Measurements from ENCODE around the gene OR1E1.
"Not testable (repeated sequence)": the region's sequence is repeated elsewhere in the genome, so short reads cannot be mapped to it uniquely, and the experiment has no call there.

The OR1E1 gene, protein sequence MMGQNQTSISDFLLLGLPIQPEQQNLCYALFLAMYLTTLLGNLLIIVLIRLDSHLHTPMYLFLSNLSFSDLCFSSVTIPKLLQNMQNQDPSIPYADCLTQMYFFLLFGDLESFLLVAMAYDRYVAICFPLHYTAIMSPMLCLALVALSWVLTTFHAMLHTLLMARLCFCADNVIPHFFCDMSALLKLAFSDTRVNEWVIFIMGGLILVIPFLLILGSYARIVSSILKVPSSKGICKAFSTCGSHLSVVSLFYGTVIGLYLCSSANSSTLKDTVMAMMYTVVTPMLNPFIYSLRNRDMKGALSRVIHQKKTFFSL

DNA sequence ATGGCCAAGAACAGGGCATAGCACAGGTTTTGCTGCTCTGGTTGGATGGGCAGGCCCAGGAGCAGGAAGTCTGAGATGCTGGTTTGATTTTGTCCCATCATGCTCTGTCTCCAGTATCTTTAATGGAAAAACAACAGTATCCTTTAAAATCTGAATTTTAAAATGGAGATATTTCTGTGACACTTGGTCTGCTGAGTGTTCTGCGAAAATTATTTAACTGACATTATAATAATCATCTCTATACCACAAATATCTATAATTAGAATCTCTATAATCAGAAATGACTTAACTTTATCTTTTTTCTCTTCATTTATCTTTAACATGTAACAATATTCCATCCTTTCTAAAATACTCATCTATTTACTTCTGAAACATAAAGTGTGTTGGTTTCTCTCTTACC, at the start of gene OR1E1:
TSS of gene OR1E1 (minus strand) at position 101 of the 400 bp plus-strand sequence. CDS start at position 101, 0 bp downstream.
- no peak for DNase-seq

DNA sequence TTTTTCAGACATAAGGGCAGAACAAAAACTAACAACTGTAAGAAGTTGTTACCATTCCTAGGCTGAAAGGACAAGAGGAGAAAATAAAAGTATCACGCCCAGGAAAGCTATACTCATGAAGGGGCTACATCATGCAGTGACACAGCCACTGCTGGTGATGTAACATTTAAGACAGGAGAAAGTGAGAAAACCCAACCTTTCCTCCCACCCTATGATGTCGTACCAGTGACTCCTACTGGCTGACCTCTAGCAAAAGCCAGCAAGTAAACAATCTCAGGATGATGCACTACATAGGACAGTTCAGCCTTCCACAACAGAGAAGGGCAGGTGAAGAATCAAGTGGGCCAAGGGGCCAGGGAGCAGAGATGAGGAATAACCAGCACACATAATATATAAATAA, 49.4 kb upstream of the OR1E1 start:
- DNase-seq: no peak

DNA sequence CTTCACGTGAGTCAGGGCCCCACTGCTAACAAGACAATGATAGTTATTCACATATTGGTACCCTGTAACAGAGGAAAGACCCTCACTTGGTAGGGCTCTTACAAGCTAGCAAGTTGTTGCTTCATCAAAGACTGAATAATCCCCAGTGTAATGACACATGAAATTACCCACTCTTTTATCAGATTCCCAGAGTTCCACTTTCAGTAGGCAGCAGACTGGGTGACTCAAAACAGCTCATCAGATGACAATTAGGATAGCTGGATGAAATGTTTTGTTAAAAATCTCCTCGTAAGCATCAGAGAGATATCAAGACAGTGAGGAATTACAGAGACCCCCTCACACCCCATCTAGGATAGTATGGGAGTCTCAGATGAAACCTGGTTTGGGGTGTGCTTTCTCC, 42.2 kb upstream of the OR1E1 start:
- DNase-seq: no peak

- DNase-seq: no peak
These were observed 40.2 kb upstream of the OR1E1 start for GRCh38 chr17:3438368-3438767.

GRCh38 chr17:3433741-3434140, 35.5 kb upstream of the OR1E1 start, which contains the start of gene OR1E2:
TSS of gene OR1E2 (minus strand) at chr17:3433841. CDS start at chr17:3433841, 0 bp downstream.
- no peak for DNase-seq

GRCh38 chr17:3433215-3433614, 35.0 kb upstream of the OR1E1 start:
- DNase-seq: not testable (repeated sequence)

- DNase-seq: no peak
These were observed 20.0 kb upstream of the OR1E1 start for GRCh38 chr17:3418222-3418621.

- DNase-seq: no peak
These were observed 17.4 kb upstream of the OR1E1 start for GRCh38 chr17:3415610-3416009.

DNA sequence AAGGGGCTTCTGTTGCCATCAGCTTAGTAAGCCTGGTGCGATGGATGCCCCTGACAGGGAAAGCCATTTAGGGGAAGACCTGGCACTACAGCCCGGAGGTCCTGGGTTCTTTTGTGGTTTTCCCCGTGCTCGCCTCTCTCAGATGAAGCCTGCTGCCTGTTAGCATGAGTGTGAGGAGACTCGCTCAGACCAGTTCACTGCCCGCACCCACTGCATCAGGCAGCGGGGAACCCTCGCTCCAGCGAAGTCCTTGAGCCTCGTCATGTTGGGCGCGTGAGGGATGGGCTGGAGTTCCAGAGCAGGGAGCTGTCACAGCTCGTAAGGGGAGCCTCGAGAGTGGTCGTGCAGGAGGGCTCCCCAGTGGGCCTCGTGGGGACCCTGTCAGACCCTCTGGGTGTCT, 14.0 kb upstream of the OR1E1 start:
- DNase-seq: not testable (repeated sequence)

DNA sequence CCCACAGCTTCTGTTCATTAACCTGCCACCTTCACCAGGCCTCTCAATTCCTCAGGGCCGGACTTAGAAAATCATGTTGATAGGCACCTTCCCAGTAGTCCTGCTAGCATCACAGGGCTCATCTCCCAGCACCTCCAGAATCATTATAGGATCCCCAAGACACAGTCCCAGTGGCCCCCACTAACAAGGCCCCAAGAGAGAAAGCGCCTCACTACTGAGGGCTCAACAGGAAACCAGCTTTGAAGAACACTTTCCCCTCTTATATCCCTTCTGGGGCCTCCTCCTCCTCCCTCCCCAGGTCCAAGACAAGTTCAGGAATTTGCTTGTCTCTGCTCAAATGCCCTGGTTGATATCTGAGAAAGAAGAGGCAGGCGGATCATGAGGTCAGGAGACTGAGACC, 12.9 kb upstream of the OR1E1 start, which contains the start of gene OR3A3:
TSS of gene OR3A3 (plus strand) at position 301 of the 400 bp plus-strand sequence.
- DNase-seq: no peak

DNA sequence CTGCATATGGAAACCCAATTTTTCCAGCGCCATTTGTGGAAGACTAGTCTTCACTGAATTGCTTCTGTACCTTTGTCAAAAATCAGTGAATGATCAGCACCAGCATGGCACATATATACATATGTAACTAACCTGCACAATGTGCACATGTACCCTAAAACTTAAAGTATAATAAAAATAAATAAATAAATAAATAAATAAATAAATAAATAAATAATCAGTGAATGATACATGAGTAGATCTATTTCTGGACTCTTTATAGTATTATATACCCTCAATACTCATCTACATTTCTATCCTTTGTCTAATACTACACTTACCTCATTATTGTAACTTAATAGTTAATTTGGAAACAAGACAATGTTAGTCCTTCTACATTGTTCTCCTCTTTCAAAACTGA, 5.6 kb upstream of the OR1E1 start:
- not testable (repeated sequence) for DNase-seq

GRCh38 chr17:3401786-3402185, 3.6 kb upstream of the OR1E1 start:
- no peak for DNase-seq

- DNase-seq: no peak
These were observed 1.8 kb upstream of the OR1E1 start for GRCh38 chr17:3400055-3400454.

DNA sequence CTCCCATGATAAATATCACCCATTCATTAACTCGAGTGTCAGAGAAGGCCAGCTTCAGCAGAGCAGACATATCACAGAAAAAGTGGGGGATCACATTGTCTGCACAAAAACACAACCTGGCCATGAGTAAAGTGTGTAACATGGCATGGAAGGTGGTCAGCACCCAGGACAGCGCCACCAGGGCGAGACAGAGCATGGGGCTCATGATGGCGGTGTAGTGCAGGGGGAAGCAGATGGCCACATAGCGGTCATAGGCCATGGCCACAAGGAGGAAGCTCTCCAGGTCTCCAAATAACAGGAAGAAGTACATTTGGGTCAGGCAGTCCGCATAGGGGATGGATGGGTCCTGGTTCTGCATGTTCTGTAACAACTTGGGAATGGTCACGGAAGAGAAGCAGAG, 409 bp downstream of the OR1E1 start:
- DNase-seq: not testable (repeated sequence)

DNA sequence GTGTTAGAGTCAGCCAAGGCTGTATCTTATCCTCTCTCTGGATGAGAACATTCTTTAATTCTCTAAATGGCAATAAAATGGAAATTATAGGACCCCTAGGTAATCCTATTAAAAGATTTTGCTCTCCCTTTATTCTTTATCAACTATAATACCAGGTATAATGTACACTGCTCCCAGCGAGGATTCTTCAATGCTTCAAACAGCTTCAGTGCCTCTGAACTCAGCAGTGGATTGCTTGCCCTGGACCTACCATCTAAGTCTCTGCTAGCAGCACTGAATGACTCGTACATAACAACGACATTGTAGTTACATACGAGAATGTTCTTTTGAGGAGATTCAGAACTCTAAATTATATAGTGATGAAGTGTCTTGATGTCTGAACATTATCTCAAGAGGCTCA, 8.4 kb downstream of the OR1E1 start:
- no peak for DNase-seq

DNA sequence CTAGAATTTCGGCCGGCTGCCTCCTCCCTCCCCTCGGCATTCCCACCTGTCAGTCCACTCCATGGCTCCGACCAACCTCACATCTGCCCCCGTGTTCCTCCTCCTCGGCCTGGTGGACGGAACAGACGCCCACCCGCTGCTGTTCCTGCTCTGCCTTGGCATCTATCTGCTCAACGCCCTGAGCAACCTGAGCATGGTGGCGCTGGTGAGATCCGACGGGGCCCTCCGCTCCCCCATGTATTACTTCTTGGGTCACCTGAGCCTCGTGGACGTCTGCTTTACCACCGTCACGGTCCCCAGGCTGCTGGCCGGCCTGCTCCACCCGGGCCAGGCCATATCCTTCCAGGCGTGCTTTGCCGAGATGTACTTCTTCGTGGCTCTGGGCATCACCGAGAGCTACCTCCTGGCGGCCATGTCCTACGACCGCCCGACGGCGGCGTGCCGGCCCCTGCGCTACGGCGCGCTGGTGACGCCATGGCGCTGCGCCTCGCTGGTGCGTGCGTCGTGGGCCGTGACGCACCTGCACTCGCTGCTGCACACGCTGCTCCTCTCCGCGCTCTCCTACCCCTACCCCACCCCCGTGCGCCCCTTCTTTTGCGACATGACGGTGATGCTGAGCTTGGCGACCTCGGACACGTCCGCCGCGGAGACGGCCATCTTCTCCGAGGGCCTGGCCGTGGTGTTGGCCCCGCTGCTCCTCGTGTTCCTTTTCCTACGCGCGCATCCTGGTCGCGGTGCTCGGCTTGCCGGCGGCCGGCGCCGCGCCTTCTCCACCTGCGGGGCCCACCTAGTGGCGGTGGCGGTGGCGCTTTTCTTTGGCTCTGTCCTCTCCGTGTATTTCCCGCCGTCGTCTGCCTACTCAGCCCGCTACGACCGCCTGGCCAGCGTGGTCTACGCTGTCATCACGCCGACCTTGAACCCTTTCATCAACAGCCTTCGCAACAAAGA, 12.1 kb downstream of the OR1E1 start, which contains the start of gene OR3A2:
TSS of gene OR3A2 (minus strand) at position 440 of the 948 bp plus-strand sequence.
- no peak for DNase-seq

DNA sequence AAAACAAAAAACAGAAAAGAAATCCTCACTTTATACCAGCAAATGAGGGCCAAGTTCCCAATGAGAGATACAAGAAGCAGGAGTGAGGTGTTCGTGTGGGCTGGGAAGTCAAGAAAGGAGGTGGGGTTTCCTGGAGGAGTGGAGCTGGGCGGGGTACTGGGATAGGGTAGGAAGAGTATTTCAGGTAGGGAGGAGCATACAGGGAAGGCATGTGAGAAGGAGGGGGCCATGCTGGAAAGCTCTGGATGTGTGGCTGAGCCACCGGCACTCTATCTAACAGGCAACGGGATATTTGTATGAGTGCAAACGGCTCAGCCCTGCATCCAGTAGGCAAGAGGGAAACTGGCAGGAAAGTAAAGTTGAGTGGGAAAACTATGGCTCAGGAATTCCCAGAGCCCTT, 16.3 kb downstream of the OR1E1 start:
- DNase-seq: no peak

DNA sequence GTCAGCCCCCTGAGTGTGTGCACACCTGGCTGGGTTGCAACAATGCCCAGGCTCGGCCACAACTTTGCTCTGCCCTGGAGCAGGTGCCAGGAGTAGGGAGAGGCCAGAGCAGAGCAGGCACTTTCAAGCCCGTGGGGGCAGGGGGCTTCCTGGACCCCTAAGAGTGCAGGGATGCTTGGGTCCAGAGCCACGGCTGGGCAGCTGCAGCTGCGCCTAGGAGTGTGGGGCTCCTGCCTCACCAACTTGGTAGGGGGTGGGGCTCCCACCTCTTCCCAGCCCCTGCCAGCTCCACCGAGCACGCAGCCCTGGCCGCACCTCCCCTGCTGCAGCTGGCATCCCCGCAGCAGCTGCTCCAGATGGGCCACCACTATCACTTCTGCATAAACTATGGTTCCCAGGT, 19.9 kb downstream of the OR1E1 start:
- DNase-seq: no peak

DNA sequence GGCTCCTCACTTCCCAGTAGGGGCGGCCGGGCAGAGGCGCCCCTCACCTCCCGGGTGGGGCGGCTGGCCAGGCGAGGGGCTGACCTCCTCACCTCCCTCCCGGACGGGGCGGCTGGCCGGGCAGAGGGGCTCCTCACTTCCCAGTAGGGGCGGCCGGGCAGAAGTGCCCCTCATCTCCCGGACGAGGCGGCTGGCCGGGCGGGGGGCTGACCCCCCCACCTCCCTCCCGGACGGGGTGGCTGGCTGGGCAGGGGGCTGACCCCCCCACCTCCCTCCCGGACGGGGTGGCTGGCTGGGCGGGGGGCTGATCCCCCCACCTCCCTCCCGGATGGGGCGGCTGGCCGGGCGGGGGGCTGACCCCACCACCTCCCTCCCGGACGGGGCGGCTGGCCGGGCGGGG, 27.0 kb downstream of the OR1E1 start:
- not testable (repeated sequence) for DNase-seq
